HT-29 (cell line): ENCODE data around the gene JAKMIP1. TPM values are rescaled to one million over a fixed set of nuclear protein-coding genes. Genes with fewer than 3 reads are reported as not detected.
"Not testable (repeated sequence)": the region's sequence is repeated elsewhere in the genome, so short reads cannot be mapped to it uniquely, and the experiment has no call there.

ENCODE experiments used
- DNase-seq: peaks from one replicate; pipeline ENCODE4 v3.0.0-alpha.2; 2015; ENCODE audit warnings: low spot score
- total RNA-seq: library from RNA; depleted of rRNA; stranded (reverse); fragments of >200 nt; shearing (Covaris generic); gene quantifications from 2 replicates; pipeline ENCODE4 v1.2.3, GENCODE V29; 2014

JAKMIP1 gene
- total RNA-seq, 1 experiment from 2014 or later, result not detected

DNA sequence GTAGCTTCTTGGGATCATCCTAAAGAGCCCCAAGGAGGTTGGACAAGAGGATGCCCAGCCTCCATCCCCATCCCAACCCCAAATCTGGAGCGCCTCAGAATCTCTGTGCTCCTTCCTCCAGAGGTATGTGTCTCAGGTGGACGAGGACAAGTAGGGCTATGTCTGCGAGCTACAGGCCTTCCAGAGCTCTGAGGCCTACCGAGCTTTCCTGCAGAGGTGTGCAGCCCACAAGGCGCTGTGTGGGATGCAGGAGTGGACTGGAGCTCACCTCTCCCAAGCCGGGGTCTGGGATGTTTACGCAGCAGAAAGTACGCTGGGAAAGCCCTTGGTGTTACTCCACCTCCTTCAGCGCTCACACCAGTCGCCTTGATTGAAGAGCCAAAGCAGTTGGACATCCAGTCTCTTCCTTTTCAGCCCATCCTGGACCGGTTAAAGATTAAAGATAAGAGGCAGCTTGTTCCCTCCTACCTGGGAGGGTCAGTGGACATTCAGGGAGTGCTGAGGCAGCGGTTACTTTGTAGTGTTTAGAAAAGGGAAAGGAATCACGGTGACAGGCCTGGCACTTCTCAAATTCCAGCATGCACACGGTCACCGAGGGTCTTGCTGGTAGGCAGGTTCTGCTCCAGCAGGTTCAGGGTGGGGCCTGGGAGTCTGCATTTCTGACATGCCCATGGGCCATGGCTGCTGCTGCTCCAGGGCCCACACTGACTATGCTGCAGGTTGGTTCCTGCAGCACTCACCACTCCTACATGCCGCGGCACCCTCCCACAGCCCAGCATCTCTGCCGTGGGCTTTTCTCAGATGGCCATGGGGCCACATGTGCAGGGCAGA lies 29.5 kb upstream of the JAKMIP1 start:
- no peak for DNase-seq

DNA sequence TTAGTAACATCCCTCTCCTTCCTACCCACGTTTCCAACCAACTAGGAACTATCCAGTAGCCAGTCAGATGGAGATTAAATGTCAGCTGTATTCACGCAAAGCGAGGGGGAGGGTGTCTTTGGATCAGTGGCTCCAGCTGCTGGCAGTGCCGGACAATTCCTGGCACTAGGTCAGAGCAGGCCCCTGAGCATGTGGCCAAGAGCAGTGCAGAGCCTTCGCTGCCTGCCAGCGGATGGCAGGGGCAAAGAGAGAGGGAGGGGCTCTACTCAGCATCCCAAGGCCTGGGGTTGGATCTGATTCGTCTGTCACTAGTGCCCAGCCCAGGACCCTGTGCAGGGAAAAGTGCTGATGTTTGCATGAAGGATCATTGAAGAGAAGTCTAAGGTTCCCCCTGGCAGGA lies 28.7 kb upstream of the JAKMIP1 start:
- DNase-seq, result no peak

DNA sequence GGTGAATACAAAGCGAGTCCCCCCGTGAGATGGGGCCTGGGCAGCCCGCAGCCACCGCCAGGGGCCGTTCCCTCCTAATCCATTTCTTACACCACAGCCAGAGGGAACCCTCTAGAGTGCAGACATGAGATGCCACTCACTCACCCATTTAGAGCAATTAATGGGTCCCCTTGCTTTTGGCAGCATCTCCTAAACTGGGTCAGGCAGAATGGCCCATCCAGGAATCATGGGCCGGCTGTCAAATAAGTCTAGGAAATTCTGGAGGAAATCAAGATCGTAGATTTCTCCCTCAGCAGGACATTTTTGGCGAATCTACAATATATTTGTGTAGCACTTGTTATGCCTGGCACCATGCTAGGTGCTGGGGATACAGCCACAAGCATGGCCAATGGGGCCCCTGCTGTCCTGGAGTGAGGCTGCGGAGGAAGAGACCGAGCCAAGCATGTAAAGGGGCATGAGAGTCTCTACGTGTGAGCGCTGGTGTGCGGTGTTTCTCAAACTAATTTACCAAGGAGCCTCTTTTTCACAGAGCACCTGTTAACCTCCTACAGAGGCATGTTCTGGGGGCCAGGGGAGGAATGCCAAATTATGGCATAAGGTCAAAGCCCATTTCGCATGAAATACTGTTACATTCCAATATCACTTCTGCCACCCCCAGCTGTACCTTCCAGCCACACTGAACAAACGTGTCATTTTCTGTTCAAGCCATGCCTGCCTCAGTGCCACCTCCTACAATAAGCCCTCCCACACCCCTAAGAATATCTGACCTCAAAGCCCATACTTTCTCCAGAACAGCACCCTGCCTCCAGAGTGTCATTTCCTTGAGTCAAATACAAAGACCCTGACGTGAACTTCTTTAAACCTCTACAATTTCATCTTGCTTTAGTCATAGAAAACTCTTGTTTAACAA lies 28.1 kb upstream of the JAKMIP1 start:
- no peak for DNase-seq

DNA sequence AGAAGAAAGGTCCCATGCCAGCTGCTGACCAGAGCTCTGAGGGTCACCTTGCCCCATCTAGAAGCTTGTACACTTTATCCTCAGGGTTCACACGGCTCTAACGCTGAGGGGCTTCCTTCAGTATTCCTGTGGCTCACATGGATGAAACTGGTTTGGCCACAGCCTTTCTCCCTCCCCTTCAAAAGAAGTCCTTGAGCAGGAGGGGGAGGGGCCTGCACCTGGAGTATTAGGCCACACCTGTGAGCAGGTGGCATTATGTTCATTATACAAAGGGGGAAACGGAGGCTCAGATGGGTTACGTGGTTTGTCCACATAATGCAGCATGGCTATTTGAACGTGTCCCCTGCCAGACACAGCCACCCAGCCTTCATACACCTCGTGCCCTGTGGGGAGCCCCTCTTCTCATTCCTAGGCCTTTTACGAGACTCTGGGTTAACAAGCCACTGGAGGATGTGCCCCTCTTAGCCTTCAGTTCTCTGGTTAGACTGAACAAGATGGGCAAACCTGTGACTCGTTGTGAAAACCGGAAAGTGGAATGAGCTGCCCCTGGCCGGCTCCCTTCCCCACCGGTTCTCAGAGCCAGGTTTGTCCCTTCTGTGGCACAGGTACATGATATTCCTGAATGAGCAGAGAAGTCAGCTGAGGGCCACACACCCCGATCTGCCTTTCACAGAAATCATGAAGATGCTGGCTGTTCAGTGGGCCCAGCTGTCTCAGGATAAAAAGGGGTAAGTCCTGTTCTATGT lies 27.2 kb upstream of the JAKMIP1 start:
- DNase-seq, result no peak

DNA sequence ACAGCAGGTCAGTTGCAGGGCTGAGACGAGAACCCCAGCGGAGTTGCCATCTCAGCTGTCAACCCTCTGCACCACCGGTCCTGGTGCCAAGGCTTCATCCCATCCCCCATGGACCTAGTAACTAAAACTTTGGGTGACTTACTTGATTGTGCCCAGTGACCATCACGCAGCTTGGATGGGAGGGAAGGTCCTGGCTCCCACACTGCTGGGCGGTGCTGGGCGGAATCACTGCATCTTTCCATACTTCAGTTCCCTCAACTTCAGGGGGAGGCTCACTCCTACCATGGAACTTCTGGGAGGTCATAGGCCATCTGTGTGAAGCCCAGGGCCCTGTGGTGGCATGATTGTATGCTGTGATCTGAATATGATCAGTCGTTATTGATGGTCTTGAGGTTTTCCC lies 26.2 kb upstream of the JAKMIP1 start:
- no peak for DNase-seq

DNA sequence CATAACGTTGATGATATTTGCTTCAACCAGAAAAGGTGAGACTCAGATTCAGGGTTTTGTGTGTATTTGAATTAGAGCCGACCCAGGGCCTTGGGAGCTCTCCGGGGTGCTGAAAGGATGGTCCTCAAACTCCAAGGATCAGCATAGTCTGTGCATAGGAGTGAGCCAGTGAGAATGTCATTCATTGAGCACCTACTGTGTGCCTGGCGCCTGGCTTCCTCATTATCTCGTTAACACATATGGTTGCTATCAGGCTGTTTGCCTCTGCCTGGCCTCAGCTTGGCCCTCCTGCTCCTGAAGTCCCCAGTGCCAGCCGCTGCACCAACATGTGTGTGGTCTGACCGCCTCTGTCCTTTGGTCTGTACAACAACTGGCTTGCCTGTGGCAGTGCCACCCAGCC lies 25.1 kb upstream of the JAKMIP1 start:
- peak; percentile 22 for DNase-seq

DNA sequence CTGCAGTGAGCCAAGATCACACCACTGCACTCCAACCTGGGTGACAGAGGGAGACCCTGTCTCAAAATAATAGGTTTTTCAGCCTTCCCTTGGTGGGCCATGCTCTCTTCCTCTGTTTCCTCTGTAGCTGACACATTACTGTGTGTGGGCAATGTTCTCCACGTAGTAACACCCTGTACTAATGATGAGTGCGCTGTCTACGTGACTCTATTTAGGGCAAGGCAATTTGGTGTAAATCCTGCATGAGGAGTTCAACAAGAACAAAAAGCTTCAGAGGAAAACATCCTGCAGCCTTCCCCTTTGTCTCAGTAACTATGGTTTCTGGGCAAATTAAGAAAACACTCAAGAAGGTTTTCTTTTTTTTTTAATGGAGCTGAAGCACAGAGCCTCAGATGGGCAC lies 24.4 kb upstream of the JAKMIP1 start:
- no peak for DNase-seq

DNA sequence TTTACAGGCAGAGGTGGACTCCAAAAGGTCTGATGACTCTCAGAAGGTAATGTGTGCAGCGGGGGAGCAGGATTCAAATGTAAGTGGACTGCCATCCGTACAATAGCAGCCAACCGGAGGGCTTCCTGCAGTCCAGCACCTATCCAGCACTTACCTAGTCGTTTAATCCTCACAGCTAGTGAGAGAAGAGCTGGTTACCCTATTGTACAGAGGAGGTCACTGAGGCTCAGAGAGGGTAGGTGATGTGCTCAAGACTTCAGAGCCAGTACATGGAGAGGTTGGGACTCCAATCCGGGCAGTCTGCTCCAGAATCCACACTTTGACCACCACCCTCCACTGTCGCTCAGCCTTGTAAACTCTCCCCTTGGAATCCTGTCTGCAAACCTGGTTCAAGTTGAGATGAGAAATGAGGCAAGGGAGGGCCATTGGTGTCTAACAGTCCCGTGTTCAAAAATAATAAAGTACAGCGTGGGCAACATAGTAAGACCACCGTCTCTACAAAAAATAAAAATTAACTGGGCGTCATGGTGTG lies 22.5 kb upstream of the JAKMIP1 start:
- DNase-seq, result no peak

DNA sequence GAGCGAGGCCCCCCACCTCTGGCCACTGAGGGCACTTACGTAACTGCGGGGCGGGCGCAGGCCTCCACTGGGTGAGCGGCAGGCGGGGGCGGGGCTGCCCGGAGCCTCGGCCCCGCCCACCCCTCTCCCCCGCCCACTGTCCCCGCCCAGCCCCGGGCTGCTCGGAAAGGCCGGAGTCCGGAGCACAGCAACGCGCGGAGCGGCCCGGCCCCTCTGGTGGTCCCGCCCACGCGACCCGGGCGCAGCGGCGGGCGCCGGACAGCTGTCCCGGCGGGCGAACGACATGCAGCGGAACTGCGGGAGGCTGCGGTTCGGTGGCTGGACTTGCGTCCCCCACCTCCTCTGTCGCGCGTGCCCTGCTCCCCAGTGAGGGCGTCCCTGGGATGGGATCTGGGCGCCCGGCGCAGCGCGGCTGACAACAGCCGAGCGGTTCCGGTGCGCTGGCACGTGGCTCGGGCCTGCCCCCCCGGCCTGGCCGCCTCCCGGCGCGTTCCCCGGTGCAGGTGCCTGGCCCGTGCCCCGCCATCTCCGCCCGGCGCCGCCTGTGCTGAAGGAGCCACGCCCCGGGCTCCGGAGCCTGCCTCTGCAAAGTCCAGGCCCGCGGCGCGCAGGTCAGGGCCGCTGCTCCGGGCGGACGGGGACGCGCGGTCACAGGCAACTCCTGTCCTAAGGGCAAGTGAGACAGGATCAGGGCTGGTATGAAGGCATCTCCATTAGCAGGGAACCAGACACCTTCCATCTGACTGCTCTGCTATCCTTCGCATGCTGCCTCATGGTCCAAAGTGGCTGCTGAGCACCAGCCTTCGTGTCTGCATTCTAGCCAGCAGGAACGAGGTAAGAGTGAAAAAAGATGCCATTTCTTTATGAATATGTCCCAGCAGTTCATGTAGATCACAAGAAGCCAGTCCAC lies 21.8 kb upstream of the JAKMIP1 start:
- DNase-seq, result no peak

DNA sequence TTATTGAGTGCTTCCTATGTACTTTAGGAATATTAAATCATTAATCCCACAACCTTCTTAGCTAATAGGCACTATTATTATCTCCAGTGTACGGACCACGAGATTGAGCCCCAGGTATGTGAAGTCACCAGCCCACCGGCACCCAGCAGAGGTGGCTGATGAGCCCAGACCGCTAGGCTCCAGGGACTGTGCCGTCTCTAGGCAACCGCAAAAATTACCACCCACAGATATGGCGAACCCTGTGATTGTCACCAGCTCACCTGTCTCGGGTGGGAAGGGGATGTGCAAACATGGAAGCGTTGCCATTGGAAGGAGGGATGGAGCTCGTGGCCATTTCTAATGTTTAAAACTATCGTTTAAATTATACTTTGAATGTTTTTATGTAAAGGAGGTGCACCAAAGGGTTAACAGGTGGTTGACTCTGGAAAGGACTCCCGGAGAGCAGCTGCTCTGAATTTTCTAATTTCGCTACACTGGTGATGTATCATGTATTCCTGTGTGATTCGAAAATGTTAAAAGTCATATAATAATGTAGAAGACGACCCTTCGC lies 21.0 kb upstream of the JAKMIP1 start:
- no peak for DNase-seq

DNA sequence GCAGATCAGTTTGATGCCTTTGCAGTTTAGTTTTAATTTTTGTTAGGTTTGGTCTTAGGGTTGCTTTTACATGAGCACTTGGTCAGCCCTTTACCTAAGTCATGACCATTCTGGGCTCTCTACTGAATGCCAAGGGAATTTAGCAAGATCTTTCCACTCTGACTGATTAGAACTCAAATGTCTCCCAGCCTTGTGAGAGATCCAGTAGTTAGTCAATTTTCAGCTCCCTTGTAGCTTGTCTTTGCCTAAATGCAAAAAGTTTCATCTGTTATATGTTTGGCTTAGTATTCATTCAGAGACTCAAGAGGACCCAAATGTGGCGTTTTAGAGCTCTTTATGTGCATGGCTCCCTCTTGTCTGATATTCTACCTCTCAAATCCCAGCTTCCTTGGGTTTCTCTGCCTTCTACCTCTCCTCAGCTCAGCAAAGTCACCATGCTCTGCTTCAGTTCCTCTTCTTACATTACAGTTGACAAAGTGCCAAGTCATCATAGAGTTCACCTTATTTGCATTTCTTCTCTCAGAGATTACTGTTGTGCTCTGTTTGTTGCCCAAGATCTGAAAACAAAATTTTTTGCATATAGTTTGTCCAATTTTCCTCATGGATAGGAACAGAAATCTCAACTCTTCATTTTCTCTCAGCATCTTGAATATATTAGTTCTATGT lies 17.5 kb upstream of the JAKMIP1 start:
- no peak for DNase-seq

DNA sequence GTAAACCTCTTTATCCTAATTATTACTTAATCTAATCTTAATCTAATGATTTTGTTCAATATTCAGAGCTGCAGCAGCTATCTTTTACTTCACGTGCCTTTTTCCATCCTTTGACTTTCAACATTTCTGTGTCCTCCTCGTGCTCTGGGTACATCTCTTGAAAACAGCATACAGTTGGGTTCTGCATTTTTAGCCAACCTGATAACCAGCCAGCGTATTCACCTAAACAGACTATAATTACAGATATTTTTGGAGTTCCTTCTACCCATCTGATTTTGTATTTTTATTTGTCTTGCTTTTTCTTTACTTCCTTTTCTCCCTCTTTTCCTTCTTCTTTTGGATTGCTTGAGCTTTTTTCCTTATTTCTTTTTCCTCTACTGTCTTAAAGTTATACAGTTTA lies 16.2 kb upstream of the JAKMIP1 start:
- no peak for DNase-seq

DNA sequence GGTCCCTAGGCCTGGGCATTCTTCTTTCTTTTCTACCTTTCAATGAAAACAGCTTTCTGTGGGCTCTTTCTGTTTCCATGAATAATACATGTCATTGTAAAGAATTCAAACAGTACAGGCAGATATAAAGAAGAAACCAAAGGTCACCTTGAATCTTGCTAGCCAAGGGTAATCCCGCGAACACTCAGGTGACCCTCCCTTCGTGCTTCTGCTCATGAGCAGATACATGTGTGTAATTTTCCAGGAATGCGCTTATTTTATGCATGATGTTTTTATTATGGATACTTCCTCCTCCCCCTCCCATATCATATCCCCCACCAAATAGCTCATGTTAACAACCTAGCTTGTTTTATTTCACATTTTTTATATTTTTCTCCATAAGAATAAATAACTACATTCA lies 9.6 kb upstream of the JAKMIP1 start:
- DNase-seq, result no peak

DNA sequence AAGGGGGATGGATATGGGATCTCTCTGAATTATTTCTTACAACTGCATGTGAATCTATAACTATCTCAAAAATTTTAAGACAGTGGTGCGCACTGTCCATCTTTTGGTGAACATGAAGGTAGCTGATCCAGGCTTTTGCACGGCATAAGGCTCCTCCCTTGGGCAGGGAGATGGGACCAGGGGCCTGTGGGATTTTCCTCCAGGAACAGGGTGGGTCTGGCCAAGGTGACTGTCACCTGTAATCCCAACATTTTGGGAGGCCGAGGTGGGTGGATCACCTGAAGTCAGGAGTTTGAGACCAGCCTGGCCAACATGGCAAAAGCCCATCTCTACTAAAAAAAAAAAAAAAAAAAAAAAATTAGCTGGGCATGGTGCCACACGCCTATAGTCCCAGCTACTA lies 8.9 kb upstream of the JAKMIP1 start:
- DNase-seq, result not testable (repeated sequence)

DNA sequence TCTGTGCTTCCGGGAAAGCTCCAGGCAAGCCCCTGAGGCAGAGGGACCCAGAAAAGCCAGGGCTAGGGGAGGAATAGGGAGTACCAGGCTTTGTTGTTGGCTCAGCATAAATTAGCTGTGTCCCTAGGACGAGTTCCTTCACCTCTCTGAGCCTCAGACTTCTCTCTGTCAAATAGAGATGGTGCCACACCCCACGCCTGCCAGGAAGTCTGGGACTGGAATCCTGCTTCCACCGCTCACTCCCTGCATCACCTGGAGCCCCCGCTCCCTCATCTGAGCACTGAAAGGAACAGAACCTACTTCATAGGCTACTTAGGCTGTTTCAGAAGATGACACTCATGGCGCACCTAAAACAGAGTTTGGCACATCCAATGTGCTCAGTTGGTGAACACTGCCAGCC lies 8.1 kb upstream of the JAKMIP1 start:
- no peak for DNase-seq

DNA sequence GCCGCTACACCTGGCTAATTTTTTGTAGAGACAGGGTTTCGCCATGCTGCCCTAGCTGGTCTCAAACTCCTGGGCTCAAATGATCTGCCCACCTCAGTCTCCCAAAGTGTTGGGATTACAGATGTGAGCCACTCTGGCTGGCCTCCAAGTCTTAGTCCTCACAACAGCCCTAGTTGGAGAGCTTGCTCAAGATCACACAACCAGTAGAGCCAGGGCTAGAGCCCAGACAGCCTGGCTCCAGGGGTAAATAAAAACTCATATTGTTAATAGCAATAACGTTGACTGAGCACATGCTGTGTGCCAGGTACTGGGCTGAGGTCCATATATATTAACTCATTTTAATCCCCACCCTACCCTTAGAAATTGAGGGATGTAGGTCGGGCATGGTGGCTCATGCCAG lies 7.3 kb upstream of the JAKMIP1 start:
- DNase-seq, result no peak

DNA sequence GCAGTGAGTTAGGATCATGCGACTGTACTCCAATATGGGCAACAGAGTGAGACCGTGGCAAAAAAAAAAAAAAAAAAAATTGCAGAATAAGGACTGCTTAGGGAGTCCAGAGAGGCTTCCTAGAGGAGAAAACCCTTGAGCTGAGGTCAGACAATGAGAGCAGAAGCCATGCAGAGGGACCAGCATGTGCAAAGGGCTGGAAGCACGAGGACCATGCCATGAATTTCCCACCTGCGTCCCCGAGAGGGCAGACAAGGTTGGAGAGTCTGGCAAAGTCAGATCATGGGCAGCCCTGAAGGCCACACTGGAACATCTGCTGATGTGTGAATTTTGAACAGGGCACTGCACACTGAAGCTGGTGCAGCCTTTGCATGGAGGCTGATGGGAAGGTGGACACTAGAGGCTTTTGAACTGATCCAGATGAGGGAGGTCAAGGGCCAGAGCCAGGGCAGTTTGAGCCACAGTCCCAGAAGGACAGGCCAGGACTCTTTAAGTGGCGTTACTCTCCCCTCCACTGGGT lies 6.5 kb upstream of the JAKMIP1 start:
- no peak for DNase-seq

DNA sequence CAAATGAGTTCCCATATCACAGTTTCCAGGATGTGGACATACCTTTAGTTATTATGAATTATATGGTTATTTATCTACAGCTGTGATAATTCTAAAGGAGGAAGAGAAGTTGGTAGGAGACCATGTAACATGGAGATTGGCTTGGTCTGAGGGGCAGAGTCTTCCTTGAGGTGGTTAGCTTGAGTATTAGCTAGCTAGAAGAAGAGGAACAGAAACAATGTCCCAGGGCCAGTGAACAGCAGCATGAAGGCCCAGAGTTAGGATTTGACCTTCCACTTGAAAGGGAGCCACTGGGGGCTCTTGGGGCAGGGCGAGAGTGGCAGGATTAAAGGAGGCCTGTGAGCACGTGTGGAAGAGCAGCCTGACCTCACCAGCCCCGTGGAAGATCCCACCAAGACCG lies 5.6 kb upstream of the JAKMIP1 start:
- DNase-seq, result no peak

DNA sequence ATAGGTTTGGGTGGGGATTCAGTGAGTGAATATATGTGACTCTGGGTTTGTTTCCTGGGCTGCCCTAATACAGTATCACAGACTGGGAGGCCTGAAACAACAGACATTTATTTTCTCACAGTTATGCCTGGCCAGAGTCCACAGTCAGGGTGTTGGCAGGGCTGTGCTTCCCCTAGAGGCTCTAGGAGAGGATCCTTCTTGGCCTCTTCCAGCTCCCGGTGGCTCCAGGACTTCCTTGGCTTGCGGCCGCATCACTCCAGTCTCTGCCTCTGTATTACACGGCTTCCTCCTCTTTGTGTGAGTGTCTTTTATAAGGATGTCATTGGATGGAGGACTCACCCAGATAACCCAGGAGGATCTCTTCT lies 5.2 kb upstream of the JAKMIP1 start:
- no peak for DNase-seq
